Neuronal stem cell (in vitro differentiated cells): Measurements from ENCODE around the gene S100A9.
A peak's percentile ranks its signal among the peaks of the same experiment; 100 is the strongest.

ENCODE experiments used
- DNase-seq: peaks from one replicate; pipeline ENCODE4 v3.0.0-alpha.2; 2013; ENCODE audit warnings: low spot score
- H2AFZ ChIP-seq: one replicate; pipeline ENCODE4 v1.6.1; 2013; ENCODE audit warnings: mild to moderate bottlenecking, low read length, inconsistent platforms
- H2AK5ac ChIP-seq: 2 replicates; pipeline ENCODE4 v1.6.1; 2013; ENCODE audit warnings: low read depth, mild to moderate bottlenecking, inconsistent platforms, low read length, moderate library complexity, mixed read lengths
- H2BK120ac ChIP-seq: 2 replicates; pipeline ENCODE4 v1.6.1; 2013; ENCODE audit warnings: low read depth, mild to moderate bottlenecking, inconsistent platforms, low read length, moderate library complexity, mixed read lengths
- H2BK12ac ChIP-seq: one replicate; pipeline ENCODE4 v1.6.1; 2013; ENCODE audit warnings: low read length, inconsistent platforms
- H2BK15ac ChIP-seq: 2 replicates; pipeline ENCODE4 v1.6.1; 2013; ENCODE audit warnings: mild to moderate bottlenecking, low read length, inconsistent platforms, mixed read lengths
- H2BK5ac ChIP-seq: one replicate; pipeline ENCODE4 v1.6.1; 2013; ENCODE audit warnings: inconsistent platforms, mild to moderate bottlenecking, low read length, moderate library complexity
- H3K14ac ChIP-seq: one replicate; pipeline ENCODE4 v1.6.1; 2013; ENCODE audit warnings: low read length, inconsistent platforms
- H3K18ac ChIP-seq: 2 replicates; pipeline ENCODE4 v1.6.1; 2013; ENCODE audit warnings: low read length, inconsistent platforms
- H3K23ac ChIP-seq: 2 replicates; pipeline ENCODE4 v1.6.1; 2013; ENCODE audit warnings: low read depth, mild to moderate bottlenecking, mixed read lengths, low read length, inconsistent platforms; ENCODE audit not compliant: poor library complexity
- H3K27ac ChIP-seq: replicated peaks from 3 replicates; pipeline ENCODE4 v1.5.1; 2013; ENCODE audit warnings: low read length, inconsistent platforms
- H3K27me3 ChIP-seq, 3 experiments: 2 replicates each; pipeline ENCODE4 v1.6.1; 2013; ENCODE audit warnings: low read length in 3 of 3, mild to moderate bottlenecking in 2 of 3, inconsistent platforms in 1 of 3, low read depth in 1 of 3, mixed read lengths in 1 of 3, moderate library complexity in 1 of 3; ENCODE audit not compliant: control insufficient read depth in 3 of 3, insufficient read depth in 3 of 3
- H3K36me3 ChIP-seq, 2 donors: replicated peaks in 1 of 2; 2 replicates each; pipeline ENCODE4 v1.6.1; 2013; ENCODE audit warnings: low read length in 2 of 2; ENCODE audit not compliant: control insufficient read depth in 2 of 2, insufficient read depth in 2 of 2
- H3K4ac ChIP-seq: 2 replicates; pipeline ENCODE4 v1.6.1; 2013; ENCODE audit warnings: inconsistent platforms, mild to moderate bottlenecking, low read length, moderate library complexity
- H3K4me1 ChIP-seq, 2 donors: 1 replicate in 1 of 2; 2 replicates in 1 of 2; pipeline ENCODE4 v1.6.1; 2013; ENCODE audit warnings: low read length in 2 of 2, low read depth in 1 of 2; ENCODE audit not compliant: control insufficient read depth in 2 of 2, insufficient read depth in 1 of 2
- H3K4me2 ChIP-seq: one replicate; pipeline ENCODE4 v1.6.1; 2013; ENCODE audit warnings: mild to moderate bottlenecking, low read length, inconsistent platforms; ENCODE audit not compliant: insufficient read depth, poor library complexity, severe bottlenecking
- H3K4me3 ChIP-seq, 2 donors: 2 replicates each; pipeline ENCODE4 v1.5.1; 2013; ENCODE audit warnings: low read length in 2 of 2, mild to moderate bottlenecking in 2 of 2, inconsistent platforms in 1 of 2, moderate library complexity in 1 of 2
- H3K79me1 ChIP-seq: one replicate; pipeline ENCODE4 v1.6.1; 2013; ENCODE audit warnings: low read depth, mild to moderate bottlenecking, inconsistent platforms, low read length, moderate library complexity
- H3K9ac ChIP-seq: one replicate; pipeline ENCODE4 v1.6.1; 2013; ENCODE audit warnings: mild to moderate bottlenecking, low read depth, low read length, inconsistent platforms; ENCODE audit not compliant: poor library complexity
- H3K9me3 ChIP-seq, 2 donors: replicated peaks in 1 of 2; 2 replicates each; pipeline versions ENCODE3 to v1.6.1; 2013; ENCODE audit warnings: low read length in 2 of 2, mild to moderate bottlenecking in 2 of 2, inconsistent platforms in 1 of 2, low read depth in 1 of 2, mixed read lengths in 1 of 2, moderate library complexity in 1 of 2; ENCODE audit not compliant: control insufficient read depth in 2 of 2, insufficient read depth in 1 of 2
- H4K8ac ChIP-seq: one replicate; pipeline ENCODE4 v1.6.1; 2013; ENCODE audit warnings: low read depth, mild to moderate bottlenecking, inconsistent platforms, low read length, moderate library complexity
- H4K91ac ChIP-seq: one replicate; pipeline ENCODE4 v1.6.1; 2013; ENCODE audit warnings: low read length, low read depth, mild to moderate bottlenecking, inconsistent platforms; ENCODE audit not compliant: poor library complexity
- WGBS, 2 donors: extraction: QIAGEN DNeasy Blood & Tissue Kit; methylation state at CpG; one replicate each; pipeline ENCODE4 v1.1.7; 2013; ENCODE audit warnings: missing lambda C conversion rate in 2 of 2, mixed read lengths in 1 of 2; ENCODE audit not compliant: insufficient read length in 2 of 2, insufficient replicate concordance in 1 of 2; ENCODE audit errors: extremely low coverage in 2 of 2; 5-methylcytosine and 5-hydroxymethylcytosine counted together

S100A9 gene

DNA sequence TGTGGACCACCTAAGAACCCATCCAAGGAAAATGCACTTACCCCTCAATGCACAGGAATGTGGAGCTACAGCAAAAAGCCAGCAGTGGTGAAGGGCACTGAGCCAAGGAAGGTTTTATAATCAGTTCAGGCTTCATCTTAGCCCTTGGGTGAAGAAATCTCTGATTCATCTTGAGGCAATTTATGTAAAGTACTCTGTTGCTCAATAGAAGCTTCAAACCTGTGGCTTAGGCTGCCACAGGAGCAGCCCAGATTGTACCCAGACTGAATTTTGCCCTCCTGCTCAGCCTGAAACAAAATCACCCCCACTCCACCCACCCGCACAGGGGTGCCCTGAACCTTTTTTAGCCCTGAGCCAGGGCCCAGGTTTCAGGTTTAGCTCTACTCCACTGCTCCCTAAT lies 17.9 kb downstream of the S100A9 start, which contains the start of gene S100A12:
TSS of gene S100A12 (minus strand) at position 111 of the 400 bp plus-strand sequence. CDS start 1,029 bp downstream, outside the sequence.
- H3K4me2 ChIP-seq = no peak within 1 kb of the TSS
- H3K4me1 ChIP-seq = no peaks in the 10 kb centered on the region
- no peak within 1 kb of the TSS for H2BK12ac ChIP-seq
- no peak within 1 kb of the TSS for H2AK5ac ChIP-seq
- H3K9ac ChIP-seq = no peak within 1 kb of the TSS
- no peak within 1 kb of the TSS for H4K91ac ChIP-seq
- H2BK15ac ChIP-seq = no peak within 1 kb of the TSS
- no peak within 1 kb of the TSS for H3K14ac ChIP-seq
- H3K23ac ChIP-seq = no peak within 1 kb of the TSS
- no peaks in the 10 kb centered on the region for H3K9me3 ChIP-seq
- no peak within 1 kb of the TSS for H3K4ac ChIP-seq
- H3K18ac ChIP-seq = no peak within 1 kb of the TSS
- DNase-seq = no peak
- H3K27me3 ChIP-seq = no peaks in the 10 kb centered on the region
- no peak within 1 kb of the TSS for H3K4me3 ChIP-seq
- H2BK120ac ChIP-seq = no peak within 1 kb of the TSS
- H3K36me3 ChIP-seq = no peaks in the 10 kb centered on the region
- no peaks in the 10 kb centered on the region for H3K79me1 ChIP-seq
- no peak within 1 kb of the TSS for H2AFZ ChIP-seq
- no peak within 1 kb of the TSS for H2BK5ac ChIP-seq
- H3K27ac ChIP-seq = no peak within 1 kb of the TSS
- no CpG with 5 or more reads among the region's 1 CpG for WGBS, 2 donors
- H4K8ac ChIP-seq = no peak within 1 kb of the TSS

DNA sequence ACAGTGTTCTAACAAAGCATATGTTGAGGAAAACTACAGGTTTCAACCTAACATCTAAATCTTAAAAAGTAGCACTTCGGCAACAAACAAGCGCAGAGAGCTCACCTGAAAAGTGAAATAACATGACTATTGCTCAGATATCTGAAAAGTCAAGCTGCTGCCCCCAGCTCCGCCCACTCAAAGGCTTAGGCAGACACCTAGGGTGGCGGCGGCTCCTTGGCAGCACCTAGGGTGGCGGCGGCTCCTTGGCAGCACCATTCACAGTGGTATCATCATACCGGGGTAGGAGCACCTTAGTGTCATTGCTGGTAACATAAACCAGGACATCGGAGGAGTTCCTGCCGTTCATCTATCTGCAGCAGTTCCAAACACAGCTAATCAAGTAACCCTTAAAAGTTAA lies 21.9 kb downstream of the S100A9 start:
- Histone ChIP-seq H3K79me1 (no peaks in the 10 kb centered on the region), H3K23ac (no peak overlapping the region), H2AFZ (no peak overlapping the region), H3K4ac (no peak overlapping the region), H3K4me1 (no peaks in the 10 kb centered on the region), H4K91ac (no peak overlapping the region), H3K36me3 (no peaks in the 10 kb centered on the region), H3K27ac (no peak overlapping the region), H4K8ac (no peak overlapping the region), H3K4me2 (no peak overlapping the region), H2BK5ac (no peak overlapping the region), H3K9ac (no peak overlapping the region), H3K27me3 (no peaks in the 10 kb centered on the region), H2AK5ac (no peak overlapping the region), H3K18ac (no peak overlapping the region), H2BK12ac (no peak overlapping the region), H2BK15ac (no peak overlapping the region), H3K4me3 (no peak overlapping the region), H3K14ac (no peak overlapping the region), H3K9me3 (no peaks in the 10 kb centered on the region), H2BK120ac (no peak overlapping the region)
- no peak for DNase-seq
- no CpG with 5 or more reads among the region's 10 CpGs for WGBS, 2 donors

DNA sequence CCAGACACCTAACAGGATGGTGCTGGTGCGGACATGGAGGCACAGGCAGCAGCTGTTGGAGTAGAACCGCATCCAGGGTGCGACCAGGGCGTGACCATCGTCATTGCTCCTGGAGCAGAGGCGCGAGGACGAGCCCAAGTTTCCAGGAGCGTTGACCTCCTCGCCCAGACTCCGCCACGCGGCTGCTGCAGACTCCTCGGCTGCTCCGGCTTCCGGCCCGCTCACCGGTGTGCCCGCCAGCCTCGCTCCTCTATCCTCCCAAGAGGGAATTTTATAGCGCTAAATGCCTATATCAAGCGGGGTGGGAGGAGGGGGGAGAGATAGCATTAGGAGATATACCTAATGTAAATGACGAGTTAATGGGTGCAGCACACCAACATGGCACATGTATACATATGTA lies 23.1 kb downstream of the S100A9 start:
- Histone ChIP-seq H3K9ac (no peak overlapping the region), H2BK12ac (no peak overlapping the region), H2BK5ac (no peak overlapping the region), H3K27ac (no peak overlapping the region), H3K79me1 (no peaks in the 10 kb centered on the region), H2AK5ac (no peak overlapping the region), H4K8ac (no peak overlapping the region), H3K4me2 (no peak overlapping the region), H3K23ac (peak overlapping the region; percentile 1), H3K14ac (no peak overlapping the region), H3K4me3 (no peak overlapping the region), H2BK15ac (no peak overlapping the region), H3K4ac (no peak overlapping the region), H3K9me3 (no peaks in the 10 kb centered on the region), H3K27me3 (no peaks in the 10 kb centered on the region), H3K36me3 (no peaks in the 10 kb centered on the region), H4K91ac (no peak overlapping the region), H3K18ac (no peak overlapping the region), H3K4me1 (no peaks in the 10 kb centered on the region), H2AFZ (no peak overlapping the region), H2BK120ac (no peak overlapping the region)
- no CpG with 5 or more reads among the region's 23 CpGs for WGBS, 2 donors
- no peak for DNase-seq

DNA sequence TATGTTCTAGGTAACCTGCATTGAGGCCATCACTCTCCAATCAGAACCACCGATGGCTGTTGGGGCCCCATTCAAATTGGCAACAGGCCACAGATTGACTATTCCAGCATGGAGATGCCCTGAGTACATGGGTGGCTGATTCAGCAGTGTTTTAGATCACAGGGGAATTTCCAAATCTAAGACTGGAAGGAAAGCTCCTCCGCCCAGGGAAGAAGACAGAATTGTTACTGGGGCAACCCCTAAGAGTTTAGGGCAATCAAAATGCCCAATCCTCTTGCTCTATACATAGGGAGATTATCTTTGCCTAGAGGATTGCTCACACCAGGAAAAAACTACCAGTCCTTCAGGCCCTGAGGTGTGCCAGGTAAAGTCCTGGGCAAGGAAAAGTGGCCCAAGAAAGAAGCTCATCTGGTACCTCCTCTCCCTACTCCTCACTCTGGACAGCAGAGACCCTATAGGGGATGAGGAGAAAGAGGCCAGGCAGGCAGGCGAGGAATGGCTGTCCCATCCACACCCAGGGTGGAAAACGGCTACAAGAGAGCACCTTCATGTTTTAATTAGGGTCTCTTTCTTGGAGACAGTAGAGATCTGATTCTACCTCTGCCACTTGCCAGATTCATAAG lies 27.4 kb downstream of the S100A9 start:
- H3K14ac ChIP-seq = no peak overlapping the region
- H2BK120ac ChIP-seq = no peak overlapping the region
- H3K27me3 ChIP-seq = peaks cover 0 to 7% (median 0%) of the 10 kb centered on the region in 3 experiments
- H4K91ac ChIP-seq = no peak overlapping the region
- H3K23ac ChIP-seq = no peak overlapping the region
- no peak overlapping the region for H3K4me2 ChIP-seq
- H3K4me3 ChIP-seq = no peak overlapping the region
- no CpG with 5 or more reads among the region's 4 CpGs for WGBS, 2 donors
- no peak overlapping the region for H2BK5ac ChIP-seq
- H3K27ac ChIP-seq = no peak overlapping the region
- H3K4me1 ChIP-seq = no peaks in the 10 kb centered on the region
- H3K79me1 ChIP-seq = no peaks in the 10 kb centered on the region
- H2AFZ ChIP-seq = no peak overlapping the region
- H3K18ac ChIP-seq = no peak overlapping the region
- no peak overlapping the region for H2AK5ac ChIP-seq
- no peak overlapping the region for H4K8ac ChIP-seq
- no peaks in the 10 kb centered on the region for H3K36me3 ChIP-seq
- H2BK15ac ChIP-seq = no peak overlapping the region
- H3K4ac ChIP-seq = no peak overlapping the region
- H3K9ac ChIP-seq = no peak overlapping the region
- no peak for DNase-seq
- H3K9me3 ChIP-seq = no peaks in the 10 kb centered on the region
- no peak overlapping the region for H2BK12ac ChIP-seq
